ENCODE data around the gene SH3PXD2A.
"Not testable (repeated sequence)": the region's sequence is repeated elsewhere in the genome, so short reads cannot be mapped to it uniquely, and the experiment has no call there.

SH3PXD2A gene

GRCh38 chr10:103829838-103830465 lies 25.4 kb downstream of the SH3PXD2A start:
- no peak for DNase-seq

- DNase-seq, result no peak
Observed at GRCh38 chr10:103829278-103829677, 26.1 kb downstream of the SH3PXD2A start.

- no peak for DNase-seq
Observed at GRCh38 chr10:103828587-103829197, 26.7 kb downstream of the SH3PXD2A start.

DNA sequence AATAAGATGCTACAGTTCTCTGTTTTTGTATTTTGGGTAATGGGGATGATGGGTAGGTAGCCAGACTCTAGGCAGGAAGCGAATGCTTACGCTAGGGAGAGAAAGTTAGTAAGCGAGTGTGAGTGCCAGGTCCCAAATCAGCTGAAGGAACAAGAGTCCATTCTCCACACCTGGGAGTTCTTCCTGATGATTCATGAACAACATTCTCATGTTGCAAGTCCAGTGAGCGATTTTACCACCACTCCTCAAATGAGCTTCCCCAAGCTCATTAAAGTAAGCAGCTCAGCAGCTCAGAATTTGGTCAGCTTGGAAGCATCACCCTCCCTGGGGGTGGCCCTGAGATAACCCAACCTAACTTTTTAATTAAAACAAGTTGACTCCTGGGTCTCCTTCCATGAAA lies 27.3 kb downstream of the SH3PXD2A start:
- no peak for DNase-seq

DNA sequence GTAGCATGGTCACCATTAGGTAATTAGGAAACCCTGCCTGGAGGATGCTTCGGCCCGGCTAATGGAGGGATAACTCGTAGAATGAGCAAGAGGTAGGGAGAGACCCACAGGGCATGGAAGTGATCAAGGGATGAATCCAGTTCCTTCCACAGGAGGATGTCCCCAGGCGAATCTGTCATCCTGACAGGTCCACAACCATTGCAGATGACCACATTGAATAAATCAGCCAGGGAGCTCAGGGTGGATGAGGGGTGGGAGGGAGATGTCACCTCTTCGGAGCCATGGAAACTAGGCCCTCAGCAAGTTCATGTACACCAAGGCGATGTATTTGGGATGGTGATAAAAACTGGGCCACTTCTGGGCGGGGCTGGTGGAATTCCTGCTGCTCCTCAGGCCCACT lies 28.5 kb downstream of the SH3PXD2A start:
- DNase-seq, result no peak

DNA sequence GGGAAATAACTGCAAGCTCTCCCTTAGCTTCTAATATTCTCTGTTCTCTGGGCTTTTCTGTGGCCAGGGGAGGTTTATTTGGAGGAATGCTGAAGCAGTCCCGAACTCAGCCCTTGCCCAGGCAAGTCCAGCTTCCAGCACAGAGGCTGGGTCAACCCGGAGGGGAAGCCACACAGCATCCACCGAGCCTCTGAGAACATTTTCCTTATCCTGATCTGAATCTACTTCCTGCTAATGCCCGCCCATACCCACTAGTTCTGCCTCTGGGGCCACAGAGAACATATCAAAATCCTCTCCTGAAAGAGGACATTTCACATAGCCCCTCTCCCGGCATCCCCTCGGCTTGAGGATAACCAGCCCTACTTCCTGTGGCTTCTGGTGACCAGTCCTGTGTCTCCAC lies 31.1 kb downstream of the SH3PXD2A start:
- DNase-seq, result no peak

GRCh38 chr10:103823706-103824272 lies 31.6 kb downstream of the SH3PXD2A start:
- no peak for DNase-seq

DNA sequence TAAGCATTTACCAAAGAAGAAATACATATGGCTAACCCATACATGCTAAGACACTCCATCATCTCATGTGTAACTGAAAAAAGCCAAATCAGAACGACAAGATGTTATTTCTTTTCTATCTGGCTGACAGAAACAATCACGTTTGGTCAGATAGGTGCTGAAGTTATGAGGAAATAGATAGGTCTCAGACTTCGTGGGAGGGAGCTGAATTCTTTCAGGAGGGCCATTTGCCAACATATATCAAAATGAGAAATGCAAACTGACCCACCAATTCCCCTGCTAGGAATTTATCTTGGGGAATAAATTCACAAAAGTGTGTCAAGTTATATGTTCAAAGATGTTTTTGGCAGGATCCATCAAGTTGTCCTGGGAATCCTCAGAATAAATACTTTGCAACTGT lies 32.6 kb downstream of the SH3PXD2A start:
- DNase-seq, result no peak

GRCh38 chr10:103822107-103822716 lies 33.2 kb downstream of the SH3PXD2A start:
- DNase-seq, result no peak

- no peak for DNase-seq
Observed at GRCh38 chr10:103820101-103821062, 35.0 kb downstream of the SH3PXD2A start.

DNA sequence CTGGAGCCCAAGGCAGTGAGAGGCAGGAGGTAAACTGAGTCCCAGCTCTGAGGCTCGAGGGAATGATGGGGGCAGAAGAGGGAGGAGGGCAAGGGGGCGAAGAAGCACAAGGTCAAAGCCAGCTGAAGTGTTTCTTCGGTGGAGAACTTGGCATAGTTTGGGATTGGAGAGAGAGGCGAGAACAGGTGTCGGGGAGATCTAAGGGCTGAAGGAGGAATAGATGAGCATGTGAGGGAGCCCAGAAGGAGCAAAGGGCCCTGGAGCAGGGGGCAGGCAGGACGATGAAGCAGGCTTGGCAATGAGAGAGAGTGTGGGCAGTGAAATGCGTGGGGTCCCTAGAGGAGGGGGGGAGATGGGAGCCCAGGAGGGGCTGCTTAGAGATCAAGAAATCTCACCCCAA lies 35.9 kb downstream of the SH3PXD2A start:
- DNase-seq, result no peak

GRCh38 chr10:103818765-103819374 lies 36.5 kb downstream of the SH3PXD2A start:
- DNase-seq, result no peak

GRCh38 chr10:103818105-103818504 lies 37.3 kb downstream of the SH3PXD2A start:
- DNase-seq, result no peak

GRCh38 chr10:103816431-103816830 lies 38.9 kb downstream of the SH3PXD2A start:
- no peak for DNase-seq

GRCh38 chr10:103814626-103815370 lies 40.6 kb downstream of the SH3PXD2A start:
- DNase-seq, result no peak

- DNase-seq, result no peak
Observed at GRCh38 chr10:103814105-103814504, 41.3 kb downstream of the SH3PXD2A start.

DNA sequence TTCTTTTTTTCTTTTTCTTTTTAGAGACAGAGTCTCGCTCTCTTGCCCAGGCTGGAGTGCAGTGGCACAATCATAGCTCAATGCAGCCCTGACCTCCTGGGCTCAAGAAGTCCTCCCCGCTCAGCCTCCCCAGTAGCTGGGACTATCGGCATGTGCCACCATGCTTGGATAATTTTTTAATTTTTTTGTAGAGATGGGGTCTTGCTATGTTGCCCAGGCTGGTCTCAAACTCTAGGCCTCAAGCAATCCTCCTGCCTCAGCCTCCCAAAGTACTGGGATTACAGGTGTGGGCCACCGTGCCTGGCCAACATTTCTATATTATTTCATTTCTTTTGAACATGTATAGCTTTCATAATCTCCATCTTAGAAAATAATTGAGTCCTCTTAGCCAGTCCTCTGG lies 42.1 kb downstream of the SH3PXD2A start:
- DNase-seq, result not testable (repeated sequence)

GRCh38 chr10:103812432-103812831 lies 42.9 kb downstream of the SH3PXD2A start:
- DNase-seq, result no peak

DNA sequence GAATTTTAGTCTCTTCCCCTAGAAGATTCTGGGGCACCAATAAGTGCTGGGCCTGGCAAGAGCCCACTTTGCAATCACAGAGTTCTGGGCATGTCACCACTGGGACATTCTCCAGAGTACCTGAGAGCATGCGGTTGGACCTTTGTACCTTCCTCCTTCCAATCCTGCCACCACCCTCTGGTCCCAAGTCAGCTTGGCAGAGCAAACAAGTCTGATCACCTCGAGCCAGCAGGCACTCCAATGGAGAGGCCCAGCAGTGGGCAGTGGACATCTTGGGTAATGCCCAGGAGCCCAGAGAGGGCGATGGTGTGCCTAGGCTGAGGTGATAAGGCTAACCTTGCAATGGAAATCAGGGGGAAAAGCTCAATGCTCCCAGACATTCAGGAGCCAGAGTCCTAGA lies 43.4 kb downstream of the SH3PXD2A start:
- DNase-seq, result no peak

DNA sequence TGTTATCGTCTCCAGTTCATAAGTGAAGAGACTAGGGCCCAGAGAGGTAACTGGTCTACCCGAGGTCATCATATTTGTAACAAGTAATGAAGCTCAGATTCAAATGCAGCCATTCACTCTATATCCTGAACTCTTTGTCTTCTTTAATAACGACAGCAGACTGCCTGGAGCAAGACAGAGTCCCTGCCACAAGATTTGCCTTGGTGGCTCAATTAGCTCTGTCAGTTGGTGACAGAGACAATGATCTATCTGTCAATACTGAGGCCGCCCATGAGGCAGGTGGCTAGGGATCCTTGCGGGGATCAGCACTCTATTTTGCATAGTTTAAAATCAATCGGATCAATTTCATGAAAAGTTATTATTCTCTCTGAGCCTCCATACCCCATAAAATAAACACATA lies 43.9 kb downstream of the SH3PXD2A start:
- DNase-seq, result no peak

DNA sequence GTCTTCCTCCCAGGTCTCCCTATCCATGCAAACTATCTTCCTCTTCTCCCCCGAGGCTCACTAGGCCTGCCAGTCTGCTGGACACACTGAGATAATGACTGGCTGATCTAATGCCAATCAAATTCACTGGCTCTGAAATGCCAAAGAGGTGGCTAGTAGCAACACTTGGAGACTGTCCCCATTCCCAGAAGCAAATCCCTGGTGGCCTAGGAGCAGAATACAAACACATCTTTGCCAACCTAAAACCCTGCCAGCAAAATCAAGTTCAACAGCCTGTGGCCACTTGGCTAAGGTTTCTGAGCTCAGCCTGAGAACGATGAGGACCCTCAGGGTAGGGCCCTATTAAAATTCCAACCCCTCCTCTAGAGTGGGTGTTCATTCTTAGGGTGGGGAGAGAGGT lies 46.6 kb downstream of the SH3PXD2A start:
- no peak for DNase-seq

DNA sequence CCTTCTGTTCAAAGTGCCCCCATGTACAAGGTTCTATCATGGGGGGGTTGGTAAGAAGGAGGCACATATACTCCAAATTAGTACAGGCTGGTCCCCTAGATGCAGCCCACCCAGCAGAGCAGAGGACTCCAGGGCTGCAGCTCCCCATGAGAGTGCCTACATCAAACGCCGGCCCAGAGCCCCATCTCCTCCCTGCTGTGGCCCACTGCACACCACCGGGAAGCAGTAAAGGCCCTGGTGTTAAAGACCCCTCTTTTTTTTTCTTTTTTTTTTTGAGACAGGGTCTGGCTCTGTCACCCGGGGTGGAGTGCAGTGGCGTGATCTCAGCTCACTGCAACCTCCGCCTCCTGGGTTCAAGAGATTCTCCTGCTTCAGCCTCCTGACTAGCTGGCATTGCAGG lies 47.4 kb downstream of the SH3PXD2A start:
- no peak for DNase-seq
